Measurements from ENCODE around the gene PRKCB.

The PRKCB gene

GRCh38 chr16:23996258-23996955 lies 160.6 kb downstream of the PRKCB start:
- TF ChIP-seq CTCF (IDR thresholded peaks at IDR 0.05; ENCODE audit: low read depth, low read length, missing control alignments) = no peak
- H3K4me3 ChIP-seq (ENCODE audit: low read depth, low read length) = no peak overlapping the region
- no peak for DNase-seq (ENCODE audit: low read depth)

GRCh38 chr16:23998771-23999170 lies 163.0 kb downstream of the PRKCB start:
- H3K4me3 ChIP-seq (ENCODE audit: low read depth, low read length) = no peak overlapping the region
- TF ChIP-seq CTCF (IDR thresholded peaks at IDR 0.05; ENCODE audit: low read depth, low read length, missing control alignments) = no peak
- DNase-seq (ENCODE audit: low read depth) = no peak

GRCh38 chr16:23999663-24000062 lies 163.9 kb downstream of the PRKCB start:
- H3K4me3 ChIP-seq (ENCODE audit: low read depth, low read length) = no peak overlapping the region
- no peak for DNase-seq (ENCODE audit: low read depth)
- no peak for TF ChIP-seq CTCF (IDR thresholded peaks at IDR 0.05; ENCODE audit: low read depth, low read length, missing control alignments)

- TF ChIP-seq CTCF (IDR thresholded peaks at IDR 0.05; ENCODE audit: low read depth, low read length, missing control alignments) = no peak
- H3K4me3 ChIP-seq (ENCODE audit: low read depth, low read length) = no peak overlapping the region
- DNase-seq (ENCODE audit: low read depth) = no peak
These were observed 165.9 kb downstream of the PRKCB start for GRCh38 chr16:24001710-24002109.

GRCh38 chr16:24002619-24003018 lies 166.8 kb downstream of the PRKCB start:
- no peak for TF ChIP-seq CTCF (IDR thresholded peaks at IDR 0.05; ENCODE audit: low read depth, low read length, missing control alignments)
- DNase-seq (ENCODE audit: low read depth) = no peak
- no peak overlapping the region for H3K4me3 ChIP-seq (ENCODE audit: low read depth, low read length)

- TF ChIP-seq CTCF (IDR thresholded peaks at IDR 0.05; ENCODE audit: low read depth, low read length, missing control alignments) = no peak
- DNase-seq (ENCODE audit: low read depth) = no peak
- H3K4me3 ChIP-seq (ENCODE audit: low read depth, low read length) = no peak overlapping the region
These were observed 169.8 kb downstream of the PRKCB start for GRCh38 chr16:24005577-24005976.

- DNase-seq (ENCODE audit: low read depth) = no peak
- TF ChIP-seq CTCF (IDR thresholded peaks at IDR 0.05; ENCODE audit: low read depth, low read length, missing control alignments) = no peak
- H3K4me3 ChIP-seq (ENCODE audit: low read depth, low read length) = no peak overlapping the region
These were observed 171.6 kb downstream of the PRKCB start for GRCh38 chr16:24007391-24007790.

All from GM12864 (cell line).